GM18867 (cell line): ENCODE measurements around the gene ANK3.
A peak's percentile ranks its signal among the peaks of the same experiment; 100 is the strongest.
"Not testable (repeated sequence)": the region's sequence is repeated elsewhere in the genome, so short reads cannot be mapped to it uniquely, and the experiment has no call there.

Experiments used
- ATAC-seq: cut with Tn5 transposase; IDR thresholded peaks from one replicate; pipeline ENCODE4 v1.9.1; 2021; ENCODE audit warnings: mild to moderate bottlenecking, moderate library complexity; ENCODE audit not compliant: unreplicated experiment

ANK3 gene

GRCh38 chr10:60043561-60044241 is 346.0 kb downstream of the ANK3 start:
- ATAC-seq = no peak

DNA sequence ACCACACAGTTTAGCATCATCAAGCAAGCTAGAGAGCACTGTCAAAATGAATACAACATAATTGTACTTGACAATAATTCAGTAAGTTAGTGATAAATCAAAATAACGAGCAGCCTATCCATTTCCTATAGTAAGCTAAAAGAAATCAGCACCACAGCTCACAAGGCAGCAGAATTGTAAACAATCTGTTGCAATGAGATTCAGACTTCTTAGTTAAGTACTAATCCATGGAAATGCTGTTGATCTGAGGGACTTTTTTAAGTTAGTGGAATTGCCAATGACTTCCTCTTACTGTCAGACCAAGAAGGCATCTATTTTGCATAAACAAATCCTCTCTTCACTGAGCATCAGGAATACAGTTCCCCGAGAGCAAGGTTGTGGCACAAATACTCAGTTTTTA is 346.8 kb downstream of the ANK3 start:
- peak; percentile 48 for ATAC-seq

GRCh38 chr10:60042262-60042661 is 347.4 kb downstream of the ANK3 start:
- no peak for ATAC-seq

DNA sequence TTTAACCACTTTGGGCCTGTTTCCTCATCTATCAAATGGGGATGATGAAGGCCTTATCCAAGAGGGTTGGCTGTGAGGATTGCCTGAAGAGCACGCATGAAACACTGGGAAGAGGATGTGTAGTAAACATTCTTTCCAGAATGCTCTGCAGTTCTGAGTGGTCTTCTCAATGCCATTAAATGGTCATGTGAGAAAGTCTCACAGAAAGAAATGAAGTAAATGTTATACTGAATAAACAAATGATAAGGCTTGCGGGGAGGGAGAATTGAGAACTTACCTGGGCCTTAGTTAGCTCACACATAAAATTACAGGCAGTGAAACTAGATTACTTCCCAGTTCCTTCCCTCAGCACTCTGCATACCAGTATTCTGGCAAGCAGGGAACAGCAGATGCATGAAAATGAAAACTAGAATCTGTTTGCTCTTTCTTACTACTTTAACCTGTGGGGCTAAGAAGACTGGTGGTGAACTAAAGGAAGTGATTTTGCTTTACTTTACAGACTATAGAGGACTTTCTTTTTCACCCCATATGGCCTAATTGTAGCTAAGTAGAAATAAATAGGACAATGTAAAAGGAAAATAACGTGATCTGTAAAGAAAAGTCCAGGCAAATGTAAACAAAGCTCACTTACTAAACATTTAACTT is 348.1 kb downstream of the ANK3 start:
- no peak for ATAC-seq

GRCh38 chr10:60040014-60040662 is 349.5 kb downstream of the ANK3 start:
- ATAC-seq = no peak

- peak; percentile 60 for ATAC-seq
Observed at GRCh38 chr10:60035984-60036383, 353.7 kb downstream of the ANK3 start.

DNA sequence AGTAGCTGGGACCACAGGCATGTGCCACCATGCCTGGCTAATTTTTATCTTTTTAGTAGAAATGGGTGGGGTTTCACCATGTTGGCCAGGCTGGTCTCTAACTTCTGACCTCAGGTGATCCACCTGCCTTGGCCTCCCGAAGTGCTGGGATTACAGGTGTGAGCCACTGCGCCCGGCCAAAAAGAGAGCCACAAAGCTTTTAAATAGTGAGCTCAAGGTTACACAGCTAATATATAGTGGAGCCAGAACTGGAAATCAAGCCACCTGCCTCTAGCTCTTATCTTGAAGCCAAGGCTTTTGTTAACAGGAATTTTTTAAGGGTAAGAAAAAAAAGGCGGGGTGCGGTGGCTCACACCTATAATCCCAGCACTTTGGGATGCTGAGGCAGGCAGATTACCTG is 354.3 kb downstream of the ANK3 start:
- not testable (repeated sequence) for ATAC-seq

- ATAC-seq = peak; percentile 61
Observed at GRCh38 chr10:60032723-60033122, 357.0 kb downstream of the ANK3 start.

DNA sequence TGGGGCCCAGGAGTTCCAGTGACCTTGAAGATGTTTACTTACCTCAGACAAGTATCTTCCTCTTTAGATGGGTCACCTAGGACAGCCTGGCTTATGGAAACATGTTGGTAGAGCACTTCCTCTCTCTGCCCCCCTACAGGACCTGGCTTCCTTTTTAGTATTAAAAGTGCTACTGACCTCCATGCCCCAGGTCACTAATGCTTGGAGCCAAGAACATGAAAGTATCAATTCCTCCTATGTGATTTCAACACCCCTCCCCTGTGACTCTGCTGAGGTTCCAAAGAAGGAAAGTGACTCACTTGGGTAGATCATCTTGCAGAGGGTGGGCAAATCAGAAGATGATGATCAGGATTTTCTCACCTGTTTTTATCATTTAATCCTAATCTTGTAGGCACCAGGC is 358.0 kb downstream of the ANK3 start:
- peak; percentile 52 for ATAC-seq

DNA sequence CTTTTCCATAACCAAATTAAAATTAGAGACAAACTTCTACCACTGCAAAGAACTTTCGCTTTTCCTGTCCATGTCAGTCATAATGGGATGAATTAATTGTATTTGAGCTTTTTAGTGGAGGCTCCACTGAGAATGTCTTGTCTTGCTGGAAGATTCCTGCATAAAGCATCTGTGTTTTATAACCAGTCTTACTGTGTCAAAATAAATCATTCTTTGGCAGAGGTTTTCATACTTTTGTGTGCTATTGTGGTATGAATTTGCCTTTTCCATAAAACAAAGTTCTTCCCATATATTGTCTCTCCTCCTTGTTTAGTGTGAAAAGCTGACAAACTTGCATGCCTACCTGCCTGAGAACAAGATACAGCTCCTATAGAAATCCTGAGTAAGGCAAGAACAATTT is 358.5 kb downstream of the ANK3 start:
- no peak for ATAC-seq

DNA sequence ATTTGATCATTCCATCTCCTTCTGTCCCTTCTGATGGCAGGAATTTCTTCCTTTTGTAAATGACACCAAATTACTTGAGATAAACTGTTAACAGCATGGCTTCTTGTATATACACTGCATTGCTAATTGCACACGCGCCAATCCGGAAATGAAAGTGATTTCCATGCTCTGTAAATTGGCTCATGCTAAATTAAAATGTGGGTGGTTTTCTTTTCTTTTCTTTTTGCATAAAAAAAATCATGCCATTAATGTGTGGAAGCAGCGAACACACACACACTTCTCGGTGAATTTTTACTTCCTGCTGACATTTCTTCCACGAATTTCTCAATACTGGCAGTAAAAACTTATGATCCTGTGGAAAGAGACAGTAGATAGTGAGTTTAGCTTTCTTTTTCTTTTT is 360.2 kb downstream of the ANK3 start:
- ATAC-seq = no peak

- ATAC-seq = no peak
Observed at GRCh38 chr10:60028081-60028480, 361.6 kb downstream of the ANK3 start.

DNA sequence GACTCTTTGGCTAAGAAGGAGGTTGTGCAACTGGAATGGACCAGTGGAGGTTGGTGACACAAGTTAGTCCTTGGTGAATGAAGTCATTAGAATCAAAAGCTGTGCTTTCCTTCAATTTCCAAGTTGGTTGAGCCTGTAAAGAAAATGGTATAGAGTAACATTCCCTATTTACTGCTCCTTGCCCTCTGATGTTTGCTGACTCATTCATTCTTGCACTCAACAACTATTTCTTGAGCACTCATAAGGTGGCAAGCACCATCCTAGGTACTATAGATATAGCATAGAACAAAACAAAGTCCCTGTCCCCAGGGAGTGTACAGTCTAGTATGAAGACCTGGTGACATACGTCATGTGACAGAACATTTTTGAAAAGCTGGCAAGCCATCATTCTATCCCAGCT is 364.4 kb downstream of the ANK3 start:
- no peak for ATAC-seq

DNA sequence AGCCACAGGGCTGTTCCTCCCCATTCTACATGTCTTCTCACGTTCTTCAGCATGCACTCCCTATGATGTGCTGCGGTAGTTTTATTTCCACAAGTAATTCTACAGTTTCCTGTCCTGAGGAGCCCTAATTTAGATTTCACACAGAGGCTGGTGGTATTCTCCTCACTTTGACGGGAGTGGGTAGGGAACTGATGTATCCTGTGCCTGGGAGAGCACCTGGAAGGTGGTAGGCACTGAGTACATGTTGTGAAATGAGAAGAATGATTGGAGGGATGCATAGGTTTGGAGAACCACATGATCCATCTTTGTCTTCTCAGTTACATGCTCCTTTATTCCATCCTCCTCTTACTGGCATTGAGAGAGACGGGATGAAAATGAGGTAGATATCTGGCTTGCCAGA is 365.2 kb downstream of the ANK3 start:
- no peak for ATAC-seq

DNA sequence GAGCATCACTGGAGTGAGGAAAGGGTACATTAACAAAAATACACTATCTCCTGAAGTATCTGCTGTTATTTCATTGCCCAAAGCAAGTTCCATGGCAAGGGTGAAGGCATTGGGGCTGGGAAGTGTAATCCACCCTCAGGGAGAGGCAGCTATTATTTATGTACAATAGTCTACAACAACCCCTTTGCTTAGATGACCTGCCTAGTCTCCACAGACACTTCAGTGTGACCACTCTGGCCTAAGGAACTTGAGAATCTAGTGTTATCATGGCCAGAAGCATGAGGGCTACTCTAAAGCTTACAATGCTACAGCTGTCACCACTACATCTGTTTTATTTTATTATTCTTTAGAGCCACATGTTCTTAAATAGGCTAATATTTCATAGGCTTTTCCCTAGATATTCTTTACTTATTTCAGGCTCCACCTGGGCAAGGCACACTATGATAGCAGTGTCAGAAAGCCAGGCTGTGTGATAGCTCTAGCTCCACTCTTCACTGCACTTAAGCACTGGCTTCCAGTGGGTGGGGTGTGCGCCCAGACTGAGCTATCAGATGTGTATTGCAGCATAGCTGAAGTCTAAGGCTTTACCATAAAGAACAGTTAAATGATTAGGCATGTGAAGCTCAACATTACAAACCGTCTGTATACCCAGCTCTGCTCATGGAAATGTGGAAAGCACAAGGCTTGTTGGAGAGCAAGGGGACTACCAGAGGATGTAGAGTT is 366.4 kb downstream of the ANK3 start:
- ATAC-seq = no peak

DNA sequence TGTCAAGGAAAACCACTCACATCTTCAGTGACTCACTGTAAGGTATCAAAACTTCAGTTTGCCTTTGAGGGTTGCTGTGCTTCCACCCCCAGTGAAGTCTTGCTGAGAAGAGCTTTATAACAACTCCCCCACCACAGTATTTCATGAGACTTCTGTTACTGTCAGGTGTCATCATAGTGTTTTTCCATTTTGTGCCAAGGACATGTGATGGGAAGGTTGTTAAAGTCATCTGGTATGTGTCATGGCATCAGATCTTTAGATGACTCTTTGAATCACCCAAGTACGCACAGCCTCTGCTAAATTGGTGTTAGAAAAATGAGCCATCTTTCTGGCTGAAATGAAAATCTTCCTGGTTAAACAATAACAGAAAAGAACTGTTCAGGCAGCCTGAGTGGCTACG is 368.3 kb downstream of the ANK3 start:
- no peak for ATAC-seq

DNA sequence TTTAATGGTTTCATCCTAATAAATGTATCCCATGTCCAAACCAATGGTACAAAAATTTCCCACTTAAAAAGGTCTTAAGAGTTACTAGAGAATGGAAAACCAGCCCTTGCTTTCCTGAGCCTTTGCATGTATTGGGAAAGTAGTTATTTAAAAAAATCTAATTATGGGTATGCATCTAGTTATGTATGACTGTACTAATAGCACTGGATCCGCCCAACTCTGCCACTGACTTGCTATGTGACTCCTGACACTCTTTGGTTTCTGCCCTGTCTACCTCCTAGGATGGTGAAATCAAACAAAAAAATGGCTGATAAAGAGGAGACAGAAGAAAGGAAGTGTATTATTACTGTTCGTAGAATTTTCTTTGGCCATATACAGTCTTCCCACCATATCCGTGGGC is 372.9 kb downstream of the ANK3 start:
- no peak for ATAC-seq

DNA sequence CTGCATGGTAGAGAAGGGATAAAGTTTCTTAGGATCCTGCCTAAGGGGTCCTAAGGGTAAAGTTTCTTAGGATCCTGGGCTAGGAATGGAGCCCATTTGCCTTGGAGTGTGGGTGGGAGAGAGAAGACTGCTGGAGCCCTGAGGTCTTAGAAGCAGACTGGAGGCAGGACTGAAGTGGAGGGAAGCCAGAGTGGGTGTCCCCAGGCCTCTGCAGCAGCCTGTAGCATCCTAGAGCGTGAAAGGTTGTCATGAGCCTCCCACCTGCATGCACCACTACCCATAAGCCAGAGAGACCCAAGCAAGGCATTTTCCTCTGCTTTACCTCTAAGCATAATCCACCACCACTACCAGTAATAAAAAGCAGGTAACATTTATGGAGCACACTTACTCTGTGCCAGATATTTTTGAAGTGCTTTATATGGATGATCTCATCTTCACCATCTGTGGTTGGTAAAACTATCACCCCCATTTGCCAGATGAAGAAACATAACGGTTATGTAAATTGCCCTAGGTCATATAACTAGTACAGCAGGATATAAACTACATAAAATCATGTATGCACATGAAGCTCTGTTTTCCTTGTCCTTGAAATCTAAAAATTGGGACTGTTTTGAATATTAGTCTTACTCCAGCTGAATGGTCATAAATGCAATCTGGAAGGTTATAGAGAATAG is 379.8 kb downstream of the ANK3 start:
- ATAC-seq = no peak

GRCh38 chr10:60009276-60009675 is 380.4 kb downstream of the ANK3 start:
- no peak for ATAC-seq

DNA sequence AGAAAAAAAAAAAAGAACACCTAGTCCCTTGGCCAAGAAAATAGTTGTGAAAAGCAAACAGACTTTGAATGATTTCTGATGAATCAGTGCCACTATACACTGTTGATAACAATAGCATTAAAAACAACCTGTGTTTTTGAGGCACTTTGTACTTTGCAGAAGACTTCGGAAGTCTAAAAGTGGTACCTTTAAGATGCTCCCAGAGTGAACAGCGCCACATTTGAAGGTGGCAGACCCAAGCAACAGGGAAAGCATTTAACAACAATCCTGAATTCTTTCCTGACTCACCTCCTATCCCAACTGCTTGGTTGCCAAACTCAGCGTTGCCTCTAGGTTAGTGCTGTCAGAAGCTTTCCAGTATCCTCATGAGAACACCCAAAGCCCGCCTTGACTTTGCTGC is 380.9 kb downstream of the ANK3 start:
- ATAC-seq = no peak

DNA sequence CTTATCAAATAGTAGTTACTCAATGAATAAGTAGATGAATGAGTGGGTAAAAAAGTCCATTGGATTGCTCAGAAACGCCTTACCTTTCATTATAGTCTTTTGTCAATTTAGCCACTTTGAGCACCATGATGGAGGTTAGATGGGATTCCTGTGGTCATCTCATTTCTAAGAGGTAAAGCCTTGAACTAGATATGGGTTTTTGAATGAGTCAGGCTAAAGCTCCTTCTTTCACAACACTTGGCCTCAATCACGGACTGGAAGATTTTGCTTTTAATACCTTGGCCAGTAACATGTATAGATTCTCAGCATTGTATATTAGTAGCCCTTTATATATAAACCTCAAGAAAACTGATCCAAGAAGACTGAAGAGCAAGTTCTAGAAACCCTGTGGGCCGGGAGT is 383.6 kb downstream of the ANK3 start:
- ATAC-seq = no peak
